ENCODE results near the gene HACE1.
"Not testable (repeated sequence)": the region's sequence is repeated elsewhere in the genome, so short reads cannot be mapped to it uniquely, and the experiment has no call there.

The HACE1 gene, protein sequence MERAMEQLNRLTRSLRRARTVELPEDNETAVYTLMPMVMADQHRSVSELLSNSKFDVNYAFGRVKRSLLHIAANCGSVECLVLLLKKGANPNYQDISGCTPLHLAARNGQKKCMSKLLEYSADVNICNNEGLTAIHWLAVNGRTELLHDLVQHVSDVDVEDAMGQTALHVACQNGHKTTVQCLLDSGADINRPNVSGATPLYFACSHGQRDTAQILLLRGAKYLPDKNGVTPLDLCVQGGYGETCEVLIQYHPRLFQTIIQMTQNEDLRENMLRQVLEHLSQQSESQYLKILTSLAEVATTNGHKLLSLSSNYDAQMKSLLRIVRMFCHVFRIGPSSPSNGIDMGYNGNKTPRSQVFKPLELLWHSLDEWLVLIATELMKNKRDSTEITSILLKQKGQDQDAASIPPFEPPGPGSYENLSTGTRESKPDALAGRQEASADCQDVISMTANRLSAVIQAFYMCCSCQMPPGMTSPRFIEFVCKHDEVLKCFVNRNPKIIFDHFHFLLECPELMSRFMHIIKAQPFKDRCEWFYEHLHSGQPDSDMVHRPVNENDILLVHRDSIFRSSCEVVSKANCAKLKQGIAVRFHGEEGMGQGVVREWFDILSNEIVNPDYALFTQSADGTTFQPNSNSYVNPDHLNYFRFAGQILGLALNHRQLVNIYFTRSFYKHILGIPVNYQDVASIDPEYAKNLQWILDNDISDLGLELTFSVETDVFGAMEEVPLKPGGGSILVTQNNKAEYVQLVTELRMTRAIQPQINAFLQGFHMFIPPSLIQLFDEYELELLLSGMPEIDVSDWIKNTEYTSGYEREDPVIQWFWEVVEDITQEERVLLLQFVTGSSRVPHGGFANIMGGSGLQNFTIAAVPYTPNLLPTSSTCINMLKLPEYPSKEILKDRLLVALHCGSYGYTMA

DNA sequence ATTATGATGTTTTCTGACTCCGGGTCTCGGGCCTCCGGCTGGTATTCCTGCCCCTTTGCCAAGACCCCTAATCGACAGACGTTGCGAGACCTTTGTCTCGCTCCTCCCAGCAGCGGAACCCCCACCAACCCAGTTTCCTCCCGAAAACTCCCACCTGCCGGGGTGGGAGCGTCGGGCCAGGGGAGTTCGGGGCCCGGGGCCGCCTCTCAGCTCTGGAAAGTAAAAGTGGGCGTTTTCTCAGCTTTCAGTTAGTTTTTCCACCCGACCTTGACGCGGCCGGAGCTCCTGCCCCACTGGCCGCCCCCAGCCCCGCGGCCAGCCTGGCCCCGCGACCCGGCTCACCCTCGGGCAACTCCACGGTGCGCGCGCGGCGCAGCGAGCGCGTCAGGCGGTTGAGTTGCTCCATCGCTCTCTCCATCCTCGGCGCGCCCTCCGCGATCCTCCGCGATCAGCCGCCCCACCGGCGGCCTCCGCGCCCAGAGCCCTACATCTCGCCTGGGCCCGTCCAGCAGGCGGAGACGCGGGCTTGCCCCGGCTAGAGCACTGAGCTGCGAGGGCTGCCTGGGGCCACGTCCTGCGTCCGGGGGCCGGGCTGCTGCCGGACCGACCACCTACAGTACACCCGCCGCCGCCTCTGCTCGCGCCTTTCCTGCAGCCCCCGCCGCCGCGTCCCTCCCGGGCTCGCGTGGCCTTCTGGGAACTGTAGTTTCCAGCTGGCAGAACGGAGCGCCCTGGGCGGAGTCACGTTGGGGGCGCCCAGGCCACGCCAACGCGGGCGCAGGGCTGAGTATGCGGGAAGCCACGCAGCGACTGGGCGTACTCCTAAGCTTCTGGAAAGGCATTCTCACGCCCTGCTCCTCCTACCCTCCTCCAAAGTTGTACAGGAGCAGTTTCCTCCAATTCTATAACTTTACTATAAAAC is at the start of gene HACE1:
TSS of gene HACE1 (minus strand) at position 695 of the 922 bp plus-strand sequence. CDS start at position 418, 277 bp downstream.
- peak; percentile 64 for DNase-seq

DNA sequence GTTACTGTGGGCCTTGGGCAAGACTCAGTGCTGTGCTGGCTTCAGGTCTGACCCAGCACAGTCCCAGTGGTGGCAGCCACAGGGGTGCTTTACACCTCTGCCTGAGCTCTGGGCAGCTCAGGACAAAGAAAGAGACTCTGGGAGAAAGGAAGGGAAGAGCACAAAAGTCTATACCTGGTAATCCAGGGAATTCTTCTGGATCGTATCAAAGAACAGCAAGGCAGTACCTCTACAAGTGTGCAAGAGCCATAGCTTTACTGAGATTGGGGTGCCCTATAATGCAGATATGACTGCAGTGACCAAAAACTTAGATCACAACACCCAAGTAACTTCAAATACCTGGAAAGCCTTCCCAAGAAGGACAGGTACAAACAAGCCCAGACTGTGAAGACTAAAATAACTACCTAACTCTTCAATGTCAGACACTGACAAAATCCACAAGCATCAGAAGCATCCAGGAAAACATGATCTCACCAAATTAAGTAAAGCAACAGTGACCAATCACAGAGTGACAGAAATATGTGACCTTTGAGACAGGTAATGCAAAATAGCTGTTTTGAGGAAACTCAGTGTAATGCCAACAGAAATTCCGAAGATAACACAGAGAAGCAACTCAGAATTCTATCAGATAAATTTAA is 49.3 kb upstream of the HACE1 start:
- no peak for DNase-seq

DNA sequence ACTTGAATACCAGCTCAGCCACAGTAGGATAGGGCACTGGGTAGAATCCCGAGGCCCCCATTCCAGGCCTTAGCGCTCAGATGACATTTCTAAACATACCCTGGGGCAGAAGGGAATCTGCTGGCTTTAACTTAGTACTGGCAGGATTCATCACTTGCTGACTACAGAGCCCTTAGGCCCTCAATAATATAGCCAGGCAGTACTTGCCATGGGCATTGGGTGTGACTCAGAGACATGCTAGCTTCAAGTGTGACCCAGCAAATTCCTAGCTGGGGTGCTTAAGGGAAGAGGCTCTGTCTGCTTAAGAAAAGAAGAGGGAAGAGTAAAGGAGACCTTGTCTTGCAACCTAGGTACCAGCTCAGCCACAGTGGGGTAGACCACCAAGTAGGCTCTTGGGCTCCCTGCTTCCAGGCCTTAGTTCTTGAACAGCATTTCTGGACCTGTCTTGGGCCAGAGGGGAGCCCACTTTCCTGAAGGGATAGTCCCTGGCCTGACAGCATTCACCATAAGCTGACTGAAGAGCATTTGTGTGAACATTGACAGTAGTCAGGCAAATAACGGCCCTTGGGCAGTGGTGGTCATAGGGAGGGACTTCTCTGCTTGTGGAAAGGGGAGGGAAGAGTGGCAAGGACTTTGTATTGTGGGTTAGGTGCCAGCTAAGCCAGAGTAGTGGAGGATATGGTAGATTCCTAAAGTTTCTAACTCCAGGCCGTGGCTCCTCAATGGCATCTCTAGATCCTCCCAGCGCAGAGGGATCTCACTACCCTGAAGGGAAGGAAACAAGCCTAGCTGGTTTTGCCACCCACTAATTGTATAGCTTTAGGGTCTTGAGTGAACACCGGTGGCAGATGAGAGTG is 48.5 kb upstream of the HACE1 start:
- no peak for DNase-seq

DNA sequence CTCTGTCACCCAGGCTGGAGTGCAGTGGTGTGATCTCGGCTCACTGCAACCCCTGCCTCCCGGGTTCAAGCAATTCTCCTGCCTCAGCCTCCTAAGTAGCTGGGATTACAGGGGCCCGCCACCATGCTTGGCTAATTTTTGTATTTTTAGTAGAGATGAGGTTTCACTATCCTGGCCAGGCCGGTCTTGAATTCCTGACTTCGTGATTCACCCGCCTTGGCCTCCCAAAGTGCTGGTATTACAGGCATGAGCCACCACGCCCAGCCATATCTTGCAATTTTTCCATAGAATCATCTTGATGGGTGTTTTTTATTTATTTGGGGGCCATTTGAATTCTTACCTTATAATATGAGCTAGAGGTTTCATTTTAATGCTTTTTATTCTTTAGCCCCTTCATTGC is 39.2 kb upstream of the HACE1 start:
- not testable (repeated sequence) for DNase-seq

DNA sequence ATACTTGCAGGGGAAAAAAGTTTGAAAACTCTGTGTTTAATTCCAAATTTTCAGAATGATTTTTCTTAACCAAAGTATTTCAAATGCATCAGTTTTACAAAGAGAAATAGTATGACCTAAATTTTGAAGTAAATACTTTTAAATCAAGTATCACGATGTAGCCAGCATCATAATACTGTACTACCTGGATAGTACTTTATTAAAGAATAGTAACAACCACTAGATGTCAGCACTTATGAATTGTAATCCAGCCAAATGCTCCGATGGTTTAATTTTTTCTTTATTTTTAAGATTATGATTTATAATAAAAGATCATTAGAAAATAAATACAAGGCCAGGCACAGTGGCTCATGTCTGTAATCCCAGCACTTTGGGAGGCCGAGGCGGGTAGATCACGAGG is 37.2 kb upstream of the HACE1 start:
- no peak for DNase-seq

DNA sequence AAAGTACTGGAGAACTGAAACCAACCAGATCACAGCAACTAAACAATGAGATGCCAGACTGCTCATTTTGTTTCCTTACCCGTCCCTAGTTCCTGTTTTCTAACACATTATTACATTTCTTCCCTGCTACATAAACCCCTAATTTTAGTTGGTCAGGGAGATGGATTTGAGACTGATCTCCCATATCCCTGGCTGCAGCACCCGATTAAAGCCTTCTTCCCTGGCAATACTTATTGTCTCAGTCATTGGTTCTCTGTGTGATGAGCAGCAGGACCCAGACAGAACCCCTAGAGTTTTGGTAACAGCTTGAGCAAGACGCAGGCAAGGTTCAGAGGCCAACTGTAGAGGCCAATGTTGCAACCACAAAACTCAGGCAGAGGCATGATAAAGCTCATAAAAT is 28.3 kb upstream of the HACE1 start:
- DNase-seq = no peak

DNA sequence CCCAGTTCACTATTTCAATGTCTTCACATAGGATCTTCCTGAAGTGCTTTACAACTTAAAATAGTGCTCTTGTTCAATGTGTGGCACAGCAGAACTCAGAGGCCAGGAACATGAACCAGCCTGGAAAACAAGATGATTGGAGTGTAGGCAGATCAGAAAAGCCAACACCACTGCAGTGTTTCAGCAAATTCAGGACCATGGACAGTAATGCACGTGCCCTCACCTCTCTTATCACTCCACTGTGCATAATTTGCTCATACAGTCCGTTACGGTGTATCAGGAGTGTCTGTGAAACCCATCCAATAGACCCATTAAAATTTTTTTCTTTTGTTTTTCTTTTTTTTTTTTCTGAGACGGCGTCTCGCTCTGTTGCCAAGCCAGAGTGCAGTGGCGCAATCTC is 27.6 kb upstream of the HACE1 start:
- DNase-seq = no peak

DNA sequence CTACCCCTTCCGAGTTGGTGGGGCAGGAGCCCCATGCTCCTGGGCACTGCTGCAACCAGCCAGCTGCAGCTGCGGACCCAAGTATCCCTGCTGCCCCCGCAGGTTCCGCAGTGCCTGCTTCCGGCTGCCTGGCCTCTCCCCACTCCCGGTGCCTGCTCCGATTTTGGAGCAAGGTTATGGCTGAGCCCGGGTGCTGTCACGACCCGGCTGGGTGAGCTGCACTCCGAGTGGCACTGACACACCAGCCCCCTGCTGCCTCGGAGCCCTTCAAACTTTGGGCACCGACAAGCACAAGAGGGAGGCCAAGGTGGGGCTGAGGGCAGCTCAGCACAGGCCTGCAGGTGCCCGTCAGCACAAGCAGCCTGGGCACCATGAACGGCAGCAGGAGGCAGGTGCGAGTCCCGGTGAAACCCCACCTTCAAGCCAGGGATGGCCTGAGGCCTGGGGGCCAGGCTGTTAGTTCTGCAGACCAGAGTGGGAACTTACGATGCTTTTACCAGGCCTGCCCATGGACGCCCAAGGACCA is 25.9 kb upstream of the HACE1 start:
- no peak for DNase-seq

DNA sequence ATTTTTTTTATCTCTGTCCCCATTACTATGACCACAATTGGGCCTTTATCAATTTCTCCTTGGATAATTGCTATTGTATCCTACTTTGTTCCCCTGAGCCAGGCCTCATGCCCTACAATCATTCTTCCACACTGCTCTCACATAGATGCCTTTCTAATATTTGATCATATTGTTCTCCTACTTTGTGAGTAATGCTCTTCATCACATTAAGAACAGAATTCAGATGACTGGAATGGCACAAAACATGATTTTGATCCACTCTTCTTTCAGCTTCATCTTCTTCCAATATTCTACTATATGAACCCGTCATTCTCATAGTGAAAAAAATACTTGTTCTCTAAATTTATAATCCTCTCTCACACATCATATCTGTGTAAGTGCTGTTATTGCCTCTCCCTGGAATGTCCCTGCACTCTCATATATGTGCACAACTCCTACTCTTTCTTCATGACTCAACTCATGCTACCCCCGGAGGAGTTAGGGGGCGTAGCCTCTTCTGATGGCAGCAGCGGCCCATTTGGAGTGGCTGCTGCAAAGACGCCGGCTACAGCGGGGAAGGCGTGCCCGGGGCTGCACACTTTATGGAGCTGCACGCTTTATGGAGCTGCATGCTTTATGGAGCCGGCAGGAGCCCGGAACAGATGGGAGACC is 25.3 kb upstream of the HACE1 start:
- DNase-seq = no peak

DNA sequence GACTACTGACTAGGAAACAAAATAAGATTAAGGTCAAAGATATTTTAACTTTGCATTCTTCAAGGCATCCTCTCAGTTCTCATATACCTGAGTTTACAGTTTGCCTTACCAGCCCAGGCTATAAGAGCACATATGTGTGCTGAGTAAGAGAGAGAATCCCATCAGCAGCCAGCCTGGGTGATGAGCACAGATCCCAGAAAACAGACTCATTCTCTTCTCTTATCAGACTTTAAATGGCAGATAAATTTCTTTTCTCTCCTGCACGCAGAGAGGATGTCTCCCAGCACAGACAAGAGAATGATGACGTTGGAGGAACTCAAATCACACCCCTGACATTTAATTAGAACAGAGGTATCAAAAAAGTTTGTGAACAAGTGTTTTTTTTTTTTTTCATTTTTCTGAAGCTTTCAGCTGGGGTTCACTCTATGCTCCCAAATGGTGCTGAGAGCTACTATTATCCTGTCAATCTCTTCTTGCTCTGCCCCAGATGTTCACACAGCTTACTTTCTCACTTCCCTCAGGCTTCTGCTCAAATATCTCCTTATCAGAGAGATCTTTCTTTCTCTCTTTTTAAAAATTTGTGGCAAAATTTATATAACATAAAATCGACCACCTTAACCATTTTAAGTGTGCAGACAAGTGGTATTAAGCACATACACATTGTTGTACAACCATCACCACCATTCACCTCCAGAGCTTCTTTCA is 22.4 kb upstream of the HACE1 start:
- no peak for DNase-seq

DNA sequence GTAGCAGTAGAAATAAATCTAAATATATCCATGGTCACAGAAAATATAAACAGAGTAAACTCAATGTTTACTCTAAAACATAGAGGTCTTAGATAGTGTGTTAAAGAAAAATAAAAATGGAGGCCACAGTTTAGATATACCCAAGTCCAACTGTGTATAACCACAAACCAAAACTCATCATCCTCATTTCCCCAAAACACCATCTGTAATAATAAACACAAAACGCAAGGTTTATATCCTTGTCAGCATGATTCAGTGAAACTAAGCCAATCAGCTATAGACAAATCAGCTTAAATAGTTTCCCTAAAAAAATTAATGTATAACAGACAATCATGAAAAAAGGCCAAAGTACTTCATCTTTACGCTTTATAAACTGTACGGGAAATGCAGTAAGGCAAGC is 2.7 kb upstream of the HACE1 start:
- DNase-seq = no peak

DNA sequence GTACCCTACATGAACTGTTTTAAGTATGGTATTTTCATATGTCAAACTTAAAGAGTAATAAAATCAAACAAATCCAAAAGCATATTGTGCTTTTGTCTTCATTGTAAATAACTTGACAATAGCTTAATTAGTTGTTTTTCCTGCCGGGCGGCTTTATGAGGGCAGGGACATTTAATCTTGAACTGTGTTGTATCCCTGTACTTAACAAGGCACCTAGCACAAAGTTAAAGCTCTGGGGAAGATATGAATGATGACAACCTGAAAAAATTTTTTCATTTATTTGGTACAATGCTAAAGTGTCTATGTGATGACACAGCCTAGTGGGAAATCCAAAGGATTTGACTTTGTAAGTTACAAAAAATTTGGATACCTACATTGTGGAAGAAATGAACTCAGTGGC is 502 bp upstream of the HACE1 start:
- no peak for DNase-seq

DNA sequence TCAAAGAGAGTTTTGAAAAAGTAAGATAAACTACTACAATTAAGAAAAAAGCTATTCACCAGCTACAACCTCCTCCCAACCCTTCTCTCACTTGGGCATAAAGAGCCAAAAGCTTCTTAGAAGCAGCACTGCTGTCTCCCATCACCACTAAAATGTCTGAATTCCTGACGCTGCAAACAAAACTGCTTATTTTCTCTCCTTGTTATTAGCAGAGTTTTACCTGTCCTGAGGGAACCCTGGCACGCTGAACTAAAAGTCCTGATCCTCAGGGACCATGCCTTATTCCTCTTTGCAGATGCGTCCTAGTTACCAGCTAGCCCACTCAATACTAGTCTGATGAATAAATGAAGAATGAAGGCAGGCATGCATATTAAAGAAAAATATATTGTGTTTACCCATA is 1.1 kb downstream of the HACE1 start:
- DNase-seq = no peak

DNA sequence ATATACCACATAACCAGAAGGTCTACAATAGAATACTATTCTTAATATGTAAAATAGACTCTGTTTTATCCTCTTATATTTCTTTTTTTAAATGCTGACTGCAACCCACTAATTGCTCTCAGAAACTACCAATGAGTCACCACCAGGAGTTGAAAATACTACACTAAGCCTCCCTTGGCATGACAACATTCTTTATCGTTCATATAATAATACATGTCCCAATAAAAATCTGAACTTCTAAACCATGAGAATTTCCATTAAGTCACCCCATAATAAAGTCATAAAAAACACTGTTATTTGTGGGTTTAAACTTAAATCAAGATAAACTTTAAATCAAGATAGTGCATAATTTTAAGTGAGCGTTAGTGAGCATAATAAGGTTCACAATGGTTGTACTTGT is 4.2 kb downstream of the HACE1 start:
- DNase-seq = no peak

DNA sequence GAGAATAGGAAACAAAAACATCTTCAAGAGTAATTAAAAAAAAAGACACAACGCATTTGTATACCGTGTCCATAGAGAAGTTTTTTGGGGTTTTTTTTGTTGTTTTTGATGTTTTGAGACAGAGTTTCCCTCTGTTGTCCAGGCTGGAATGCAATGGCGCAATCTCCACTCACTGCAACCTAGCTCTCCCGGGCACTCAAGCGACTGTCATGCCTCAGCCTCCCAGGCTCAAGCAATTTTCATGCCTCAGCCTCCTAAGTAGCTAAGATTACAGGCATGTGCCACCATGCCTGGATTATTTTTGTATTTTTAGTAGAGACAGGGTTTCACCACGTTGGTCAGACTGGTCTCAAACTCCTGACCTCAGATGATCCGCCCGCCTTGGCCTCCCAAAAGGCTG is 12.0 kb downstream of the HACE1 start:
- not testable (repeated sequence) for DNase-seq

DNA sequence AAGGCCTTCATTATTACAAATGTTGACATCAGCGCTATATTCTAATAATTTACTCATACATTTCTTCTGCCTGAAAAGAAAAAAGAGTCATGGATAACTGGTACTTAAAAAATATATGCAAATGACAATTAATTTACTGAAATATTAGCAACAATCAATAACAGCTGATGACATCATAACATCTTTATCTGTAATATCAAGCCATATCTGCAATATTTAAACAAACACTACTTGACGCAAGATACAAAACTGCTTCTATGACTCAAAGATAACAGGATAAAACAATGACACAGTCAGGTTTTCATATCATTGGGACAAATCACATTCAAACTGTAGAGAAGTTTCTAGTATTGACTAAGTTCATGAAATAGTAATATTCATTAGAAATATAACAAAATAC is 16.5 kb downstream of the HACE1 start:
- no peak for DNase-seq

DNA sequence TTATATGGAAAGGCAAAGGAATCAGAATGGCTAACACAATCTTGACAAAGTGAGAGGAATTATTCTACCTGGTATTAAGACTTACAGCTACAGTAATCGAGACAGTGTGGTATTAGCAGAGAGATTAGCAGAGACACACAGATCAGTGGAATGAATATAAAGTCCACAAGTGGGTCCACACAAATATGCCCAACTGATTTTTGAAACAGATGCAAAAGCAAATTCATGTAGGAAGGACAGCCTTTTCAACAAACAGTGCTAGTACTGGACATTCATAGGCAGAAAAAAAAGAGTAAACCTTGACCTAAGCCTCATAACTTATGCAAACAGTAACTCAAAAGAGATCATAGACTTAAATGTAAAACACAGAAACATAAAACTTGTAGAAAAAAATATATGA is 22.6 kb downstream of the HACE1 start:
- no peak for DNase-seq

DNA sequence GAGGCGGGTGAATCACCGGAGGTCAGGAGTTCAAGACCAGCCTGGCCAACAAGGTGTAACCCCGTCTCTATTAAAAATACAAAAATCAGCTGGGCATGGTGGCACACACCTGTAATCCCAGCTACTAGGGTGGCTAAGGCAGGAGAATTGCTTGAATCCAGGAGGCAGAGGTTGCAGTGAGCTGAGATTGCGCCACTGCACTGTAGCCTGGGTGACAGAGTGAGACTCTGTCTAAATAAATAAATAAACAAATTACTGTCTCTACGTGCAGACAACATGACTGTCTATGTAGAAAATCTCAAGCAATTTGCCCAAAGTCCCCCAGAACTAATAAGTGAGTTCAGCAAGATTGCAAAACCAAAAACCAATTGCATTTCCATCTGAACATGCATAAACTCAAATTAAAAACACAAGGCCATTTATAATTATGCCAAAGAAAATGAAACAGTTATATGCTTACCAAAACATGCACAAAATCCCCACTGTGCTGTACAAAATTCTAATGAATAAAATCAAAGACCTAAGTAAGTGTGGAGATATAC is 23.2 kb downstream of the HACE1 start:
- DNase-seq = not testable (repeated sequence)

DNA sequence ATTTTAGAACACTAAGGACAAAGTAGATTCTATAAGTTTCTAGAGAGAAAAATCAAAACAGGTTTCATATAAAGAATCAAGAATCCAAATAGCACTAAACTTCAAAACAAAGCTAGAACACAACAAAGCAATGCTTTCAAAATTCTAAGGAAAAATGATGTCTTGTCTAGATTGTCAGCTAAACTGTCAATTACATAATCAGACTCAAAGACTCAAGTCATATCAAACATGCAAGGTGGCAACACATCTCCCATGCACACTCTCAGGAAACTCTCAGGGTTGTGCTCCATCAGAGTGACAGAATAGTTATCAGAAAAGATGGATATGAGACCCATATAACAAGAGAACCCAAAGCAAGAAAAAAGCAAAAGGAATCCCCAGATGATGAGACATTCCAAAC is 23.9 kb downstream of the HACE1 start:
- no peak for DNase-seq
